ENCODE measurements around the gene DHRS1.

DNA sequence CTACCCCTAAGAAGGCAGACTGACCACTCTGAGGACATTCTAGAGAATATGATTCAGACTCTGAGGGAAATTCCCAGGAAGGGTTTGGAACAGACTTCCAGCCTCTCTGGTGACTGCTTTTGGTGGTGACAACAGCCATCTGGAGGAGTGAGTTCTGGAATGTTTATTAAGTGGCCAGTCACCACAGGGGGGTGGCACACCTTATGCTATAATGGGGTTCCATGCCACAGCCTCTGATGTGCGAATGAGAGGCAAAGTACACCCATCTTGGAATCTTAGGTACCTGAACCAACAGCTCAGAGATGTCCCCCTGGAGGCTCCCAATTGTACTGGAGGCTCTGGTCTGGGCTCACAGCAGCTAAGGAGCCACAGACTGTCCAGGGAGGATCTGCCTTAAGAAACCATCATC lies 47.7 kb downstream of the DHRS1 start:
- TF ChIP-seq, protein P1, sequence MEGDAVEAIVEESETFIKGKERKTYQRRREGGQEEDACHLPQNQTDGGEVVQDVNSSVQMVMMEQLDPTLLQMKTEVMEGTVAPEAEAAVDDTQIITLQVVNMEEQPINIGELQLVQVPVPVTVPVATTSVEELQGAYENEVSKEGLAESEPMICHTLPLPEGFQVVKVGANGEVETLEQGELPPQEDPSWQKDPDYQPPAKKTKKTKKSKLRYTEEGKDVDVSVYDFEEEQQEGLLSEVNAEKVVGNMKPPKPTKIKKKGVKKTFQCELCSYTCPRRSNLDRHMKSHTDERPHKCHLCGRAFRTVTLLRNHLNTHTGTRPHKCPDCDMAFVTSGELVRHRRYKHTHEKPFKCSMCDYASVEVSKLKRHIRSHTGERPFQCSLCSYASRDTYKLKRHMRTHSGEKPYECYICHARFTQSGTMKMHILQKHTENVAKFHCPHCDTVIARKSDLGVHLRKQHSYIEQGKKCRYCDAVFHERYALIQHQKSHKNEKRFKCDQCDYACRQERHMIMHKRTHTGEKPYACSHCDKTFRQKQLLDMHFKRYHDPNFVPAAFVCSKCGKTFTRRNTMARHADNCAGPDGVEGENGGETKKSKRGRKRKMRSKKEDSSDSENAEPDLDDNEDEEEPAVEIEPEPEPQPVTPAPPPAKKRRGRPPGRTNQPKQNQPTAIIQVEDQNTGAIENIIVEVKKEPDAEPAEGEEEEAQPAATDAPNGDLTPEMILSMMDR (IDR thresholded peaks at IDR 0.05) = no peak
- TF ChIP-seq CEBPB (IDR thresholded peaks at IDR 0.05) (no peak), EP300 (IDR thresholded peaks at IDR 0.05) (no peak), RCOR1 (IDR thresholded peaks at IDR 0.05; ENCODE audit: low read depth, low read length) (no peak), BHLHE40 (IDR thresholded peaks at IDR 0.05; ENCODE audit: low read depth, low read length) (no peak), MYC (IDR thresholded peaks at IDR 0.05; ENCODE audit: borderline replicate concordance, low read length) (no peak), POLR2A (IDR thresholded peaks at IDR 0.05; ENCODE audit: low read length) (no peak)

All from A549 (cell line).